HEK293T (cell line): Measurements from ENCODE around the gene NOS2.
"Not testable (repeated sequence)": the region's sequence is repeated elsewhere in the genome, so short reads cannot be mapped to it uniquely, and the experiment has no call there.

Experiments used
- CTCF ChIA-PET: fragments of 350-600 bp; formaldehyde crosslinking; extraction: SDS; loops from one replicate; lab custom pipeline; 2021; ENCODE audit warnings: antibody characterized with exemption, inconsistent platforms; lab: Yijun Ruan, JAX
- POLR2A ChIA-PET: fragments of 350-600 bp; formaldehyde crosslinking; extraction: SDS; loops from one replicate; lab custom pipeline; 2020; ENCODE audit warnings: antibody characterized with exemption, inconsistent platforms; lab: Yijun Ruan, JAX
- DNase-seq: peaks from one replicate; pipeline ENCODE4 v3.0.0; 2012; ENCODE audit warnings: mixed read lengths; ENCODE audit errors: extremely low spot score
- ARNT ChIP-seq: fragments of 450-650 bp; IDR thresholded peaks from 2 replicates; pipeline ENCODE4 v1.6.1; 2017; ENCODE audit warnings: mild to moderate bottlenecking
- BHLHE40 ChIP-seq: fragments of 450-650 bp; IDR thresholded peaks from 2 replicates; pipeline ENCODE4 v1.6.1; 2016; ENCODE audit warnings: mild to moderate bottlenecking, moderate library complexity, borderline replicate concordance
- CTBP1 ChIP-seq: fragments of 450-650 bp; IDR thresholded peaks from 2 replicates; pipeline ENCODE4 v1.6.1; 2016; ENCODE audit warnings: borderline replicate concordance
- ELF4 ChIP-seq: fragments of 450-650 bp; IDR thresholded peaks from 2 replicates; pipeline ENCODE4 v1.6.1; 2017; ENCODE audit warnings: antibody characterized with exemption
- FOXA1 ChIP-seq: fragments of 450-650 bp; IDR thresholded peaks from 2 replicates; pipeline ENCODE4 v1.6.1; 2016; ENCODE audit warnings: mild to moderate bottlenecking
- FOXK2 ChIP-seq: fragments of 450-650 bp; IDR thresholded peaks from 2 replicates; pipeline ENCODE4 v1.6.1; 2016; ENCODE audit warnings: mild to moderate bottlenecking
- FOXM1 ChIP-seq: fragments of 450-650 bp; IDR thresholded peaks from 2 replicates; pipeline ENCODE4 v1.6.1; 2017; ENCODE audit warnings: mild to moderate bottlenecking, borderline replicate concordance
- HDGF ChIP-seq: fragments of 450-650 bp; IDR thresholded peaks from 2 replicates; pipeline ENCODE4 v1.6.1; 2017; ENCODE audit warnings: antibody characterized with exemption, borderline replicate concordance
- L3MBTL2 ChIP-seq: fragments of 450-650 bp; conservative IDR thresholded peaks from 2 replicates; pipeline ENCODE4 v1.6.1; 2016; ENCODE audit warnings: mild to moderate bottlenecking
- LEF1 ChIP-seq: fragments of 450-650 bp; IDR thresholded peaks from 2 replicates; pipeline ENCODE4 v1.6.1; 2017; ENCODE audit warnings: mild to moderate bottlenecking, borderline replicate concordance
- NFRKB ChIP-seq: fragments of 450-650 bp; IDR thresholded peaks from 2 replicates; pipeline ENCODE4 v1.6.1; 2016; ENCODE audit warnings: mild to moderate bottlenecking, moderate library complexity
- PKNOX1 ChIP-seq: fragments of 450-650 bp; IDR thresholded peaks from 2 replicates; pipeline ENCODE4 v1.6.1; 2016
- SP1 ChIP-seq: fragments of 450-650 bp; IDR thresholded peaks from 2 replicates; pipeline ENCODE4 v1.6.1; 2017
- SUZ12 ChIP-seq: fragments of 450-650 bp; IDR thresholded peaks from 2 replicates; pipeline ENCODE4 v1.6.1; 2016; ENCODE audit warnings: mild to moderate bottlenecking
- TARDBP ChIP-seq: fragments of 450-650 bp; IDR thresholded peaks from 2 replicates; pipeline ENCODE4 v1.6.1; 2016
- ZNF384 ChIP-seq: fragments of 450-650 bp; IDR thresholded peaks from 2 replicates; pipeline ENCODE4 v1.6.1; 2016

Gene NOS2

GRCh38 chr17:27845264-27846041 lies 45.1 kb upstream of the NOS2 start:
- DNase-seq: no peak
- CTCF ChIA-PET: no interaction called here
- TF ChIP-seq LEF1 (no peak), ARNT (no peak), NFRKB (no peak), ELF4 (no peak), FOXK2 (no peak), BHLHE40 (no peak), FOXM1 (no peak), L3MBTL2 (no peak), SUZ12 (no peak), FOXA1 (no peak), SP1 (no peak), TARDBP (no peak), PKNOX1 (no peak), ZNF384 (no peak), CTBP1 (no peak), HDGF (no peak)
- POLR2A ChIA-PET: no interaction called here

- CTCF ChIA-PET: interaction anchor here (0.6 kb wide), 1 partner anchor 53 kb away, joined by 4 read pairs; no protein-coding TSS in a partner anchor
- no peak for TF ChIP-seq FOXK2
- no peak for TF ChIP-seq NFRKB
- no peak for TF ChIP-seq CTBP1
- TF ChIP-seq ARNT: no peak
- TF ChIP-seq ELF4: no peak
- no peak for TF ChIP-seq FOXM1
Observed at GRCh38 chr17:27840688-27841087, 40.4 kb upstream of the NOS2 start.

GRCh38 chr17:27840406-27840678 lies 40.0 kb upstream of the NOS2 start:
- CTCF ChIA-PET: interaction anchor here (0.6 kb wide), 1 partner anchor 53 kb away, joined by 4 read pairs; no protein-coding TSS in a partner anchor

More at GRCh38 chr17:27840688-27841087, 40.4 kb upstream of the NOS2 start:
- DNase-seq: no peak
- POLR2A ChIA-PET: no interaction called here

GRCh38 chr17:27839571-27840405 lies 39.5 kb upstream of the NOS2 start:
- CTCF ChIA-PET, DNase-seq, POLR2A ChIA-PET: not testable (repeated sequence)

More at GRCh38 chr17:27840406-27840678, 40.0 kb upstream of the NOS2 start:
- DNase-seq, POLR2A ChIA-PET: not testable (repeated sequence)

- CTCF ChIA-PET, POLR2A ChIA-PET, DNase-seq: not testable (repeated sequence)
Observed at GRCh38 chr17:27838607-27839006, 38.3 kb upstream of the NOS2 start.

- POLR2A ChIA-PET, DNase-seq, CTCF ChIA-PET: not testable (repeated sequence)
Observed at GRCh38 chr17:27837769-27838168, 37.4 kb upstream of the NOS2 start.

- TF ChIP-seq ARNT: no peak
- no peak for TF ChIP-seq FOXM1
- TF ChIP-seq ELF4: no peak
- TF ChIP-seq HDGF: no peak
- no peak for TF ChIP-seq LEF1
- no peak for TF ChIP-seq L3MBTL2
- TF ChIP-seq FOXA1: no peak
- no peak for TF ChIP-seq SP1
- TF ChIP-seq ZNF384: no peak
- no peak for TF ChIP-seq PKNOX1
- no peak for TF ChIP-seq FOXK2
- TF ChIP-seq CTBP1: no peak
- no peak for TF ChIP-seq BHLHE40
- DNase-seq: no peak
- ChIA-PET CTCF (interaction anchor here (0.5 to 1.5 kb wide), 2 partner anchors 31 to 810 kb away, joined by 3 to 4 read pairs; no protein-coding TSS in a partner anchor), POLR2A (no interaction called here)
Observed at GRCh38 chr17:27836651-27837050, 36.3 kb upstream of the NOS2 start.

GRCh38 chr17:27834571-27834970 lies 34.2 kb upstream of the NOS2 start:
- POLR2A ChIA-PET: no interaction called here
- CTCF ChIA-PET: no interaction called here
- no peak for DNase-seq
- TF ChIP-seq FOXK2 (no peak), SUZ12 (no peak), CTBP1 (no peak), L3MBTL2 (no peak), LEF1 (no peak), BHLHE40 (no peak), TARDBP (no peak), NFRKB (no peak), SP1 (no peak), FOXM1 (no peak), ELF4 (no peak), ZNF384 (no peak)
